Stimulated activated CD8-positive, alpha-beta memory T cell treated with anti-CD3 and anti-CD28 coated beads, Interleukin-7, amount 100 ng/mL, for 4 hours (primary cell): Measurements from ENCODE around the gene MATK.

Experiments
- DNase-seq, 2 donors: peaks; one replicate each; pipeline ENCODE4 v3.0.0-alpha.2; 2020; ENCODE audit warnings: low read depth in 2 of 2

MATK gene

GRCh38 chr19:3788996-3789778 lies 3.0 kb upstream of the MATK start:
- DNase-seq: peak; percentile 27 to 41

- peak; percentile 38 to 68 for DNase-seq
Measured at GRCh38 chr19:3785451-3785937, 687 bp downstream of the MATK start.

GRCh38 chr19:3784607-3785450 lies 1.4 kb downstream of the MATK start:
- DNase-seq: no peak

- peak in 1 of 2 donors; percentile 39 for DNase-seq
Measured at GRCh38 chr19:3783660-3784584, 2.3 kb downstream of the MATK start.

GRCh38 chr19:3782903-3783302 lies 3.3 kb downstream of the MATK start:
- no peak for DNase-seq

- DNase-seq: no peak
Measured at GRCh38 chr19:3782330-3782729, 3.9 kb downstream of the MATK start.

GRCh38 chr19:3781603-3782002 lies 4.6 kb downstream of the MATK start:
- DNase-seq: no peak

GRCh38 chr19:3780786-3781304 lies 5.3 kb downstream of the MATK start:
- no peak for DNase-seq

GRCh38 chr19:3778899-3779723 lies 7.1 kb downstream of the MATK start:
- no peak for DNase-seq

- no peak for DNase-seq
Measured at GRCh38 chr19:3778104-3778867, 7.9 kb downstream of the MATK start.

GRCh38 chr19:3776479-3777040 lies 9.6 kb downstream of the MATK start:
- DNase-seq: no peak

- DNase-seq: no peak
Measured at GRCh38 chr19:3775831-3776230, 10.3 kb downstream of the MATK start.

GRCh38 chr19:3775374-3775711 lies 10.8 kb downstream of the MATK start:
- DNase-seq: no peak

- no peak for DNase-seq
Measured at GRCh38 chr19:3774621-3775373, 11.4 kb downstream of the MATK start.

GRCh38 chr19:3773814-3774515 lies 12.2 kb downstream of the MATK start:
- DNase-seq: no peak

GRCh38 chr19:3771906-3772455 lies 14.2 kb downstream of the MATK start, which contains the start of gene RAX2:
Gene RAX2 (minus strand): TSS chr19:3772228. CDS start chr19:3771742, 486 bp downstream.
- DNase-seq: no peak

GRCh38 chr19:3771000-3771905 lies 14.9 kb downstream of the MATK start:
- no peak for DNase-seq
